Activated gamma-delta T cell treated with Interleukin-2 at 50 U/mL for 16 hours (primary cell): ENCODE data around the gene NEDD4.
"Not testable (repeated sequence)": the region's sequence is repeated elsewhere in the genome, so short reads cannot be mapped to it uniquely, and the experiment has no call there.

ENCODE experiments used
- DNase-seq: peaks from one replicate; pipeline ENCODE4 v3.0.0-alpha.2; 2020

NEDD4 gene

GRCh38 chr15:55879181-55879580, 114.2 kb downstream of the NEDD4 start:
- DNase-seq = no peak

GRCh38 chr15:55873024-55873720, 120.2 kb downstream of the NEDD4 start:
- no peak for DNase-seq

- no peak for DNase-seq
These were observed 120.9 kb downstream of the NEDD4 start for GRCh38 chr15:55872471-55872870.

GRCh38 chr15:55869660-55870059, 123.8 kb downstream of the NEDD4 start:
- no peak for DNase-seq

GRCh38 chr15:55868707-55869106, 124.7 kb downstream of the NEDD4 start:
- no peak for DNase-seq

GRCh38 chr15:55868291-55868690, 125.1 kb downstream of the NEDD4 start:
- DNase-seq = not testable (repeated sequence)

GRCh38 chr15:55863911-55864310, 129.5 kb downstream of the NEDD4 start:
- no peak for DNase-seq

GRCh38 chr15:55861115-55861514, 132.3 kb downstream of the NEDD4 start:
- DNase-seq = no peak

- DNase-seq = no peak
These were observed 132.9 kb downstream of the NEDD4 start for GRCh38 chr15:55860468-55860867.

- DNase-seq = no peak
These were observed 133.7 kb downstream of the NEDD4 start for GRCh38 chr15:55859681-55860080.

GRCh38 chr15:55858661-55859060, 134.8 kb downstream of the NEDD4 start:
- no peak for DNase-seq

GRCh38 chr15:55856506-55857164, 136.8 kb downstream of the NEDD4 start:
- DNase-seq = no peak

GRCh38 chr15:55853134-55853533, 140.3 kb downstream of the NEDD4 start:
- no peak for DNase-seq

GRCh38 chr15:55846116-55846707, 147.2 kb downstream of the NEDD4 start:
- DNase-seq = peak; percentile 38

GRCh38 chr15:55842897-55843296, 150.5 kb downstream of the NEDD4 start:
- not testable (repeated sequence) for DNase-seq

GRCh38 chr15:55835866-55836265, 157.5 kb downstream of the NEDD4 start:
- DNase-seq = no peak

GRCh38 chr15:55834331-55834730, 159.1 kb downstream of the NEDD4 start:
- DNase-seq = no peak

- no peak for DNase-seq
These were observed 163.6 kb downstream of the NEDD4 start for GRCh38 chr15:55829826-55830225.

- no peak for DNase-seq
These were observed 165.5 kb downstream of the NEDD4 start for GRCh38 chr15:55827955-55828354.

GRCh38 chr15:55827204-55827603, 166.2 kb downstream of the NEDD4 start:
- DNase-seq = no peak

GRCh38 chr15:55824857-55825613, 168.4 kb downstream of the NEDD4 start:
- DNase-seq = no peak

- no peak for DNase-seq
These were observed 169.6 kb downstream of the NEDD4 start for GRCh38 chr15:55823699-55824340.

- DNase-seq = no peak
These were observed 170.2 kb downstream of the NEDD4 start for GRCh38 chr15:55823191-55823670.
